GM19397 (cell line): ENCODE measurements around the gene FGF11.
"Not testable (repeated sequence)": the region's sequence is repeated elsewhere in the genome, so short reads cannot be mapped to it uniquely, and the experiment has no call there.

Source experiments
- ATAC-seq: cut with Tn5 transposase; IDR thresholded peaks from one replicate; pipeline ENCODE4 v1.9.1; 2021; ENCODE audit warnings: mild to moderate bottlenecking, moderate library complexity; ENCODE audit not compliant: unreplicated experiment

The FGF11 gene

DNA sequence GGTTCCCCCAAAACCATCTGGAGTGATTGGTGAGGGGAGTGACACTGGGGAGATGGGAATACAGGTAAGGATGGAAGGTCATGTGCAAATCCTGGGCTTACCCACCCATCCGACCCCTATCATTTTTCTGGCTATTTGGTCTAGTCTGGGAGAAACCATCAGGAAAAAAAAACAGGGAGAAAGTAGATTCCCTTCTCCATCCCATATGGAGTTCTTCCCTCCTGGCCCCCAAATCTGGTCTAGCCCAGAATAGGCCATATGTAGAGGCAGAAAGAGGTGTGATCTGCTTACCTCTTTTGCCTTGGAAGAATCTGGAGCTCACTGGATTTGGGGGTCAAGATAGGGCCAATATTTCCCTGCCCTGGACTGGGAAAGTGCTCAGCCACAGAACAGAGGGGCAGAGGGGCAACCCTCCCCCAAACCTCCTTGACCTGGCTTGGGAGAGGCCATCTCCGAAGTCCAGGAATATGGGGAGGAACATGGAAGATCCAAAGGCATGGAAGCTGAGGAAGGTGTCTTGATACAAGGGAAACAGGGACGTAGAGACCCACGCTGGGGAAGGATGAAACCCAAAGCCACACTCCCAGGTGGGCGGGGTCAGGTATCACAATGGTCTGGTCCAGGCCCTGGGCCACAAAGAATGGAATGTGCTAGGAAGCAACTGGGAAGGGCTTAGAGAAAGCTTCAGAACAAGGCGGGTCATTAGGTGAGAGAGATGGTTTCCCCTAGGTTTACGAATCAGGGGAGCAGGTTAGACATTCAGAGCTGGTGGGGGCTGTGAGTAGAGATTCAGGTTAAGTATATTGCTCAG, 21.7 kb downstream of the FGF11 start:
- no peak for ATAC-seq

DNA sequence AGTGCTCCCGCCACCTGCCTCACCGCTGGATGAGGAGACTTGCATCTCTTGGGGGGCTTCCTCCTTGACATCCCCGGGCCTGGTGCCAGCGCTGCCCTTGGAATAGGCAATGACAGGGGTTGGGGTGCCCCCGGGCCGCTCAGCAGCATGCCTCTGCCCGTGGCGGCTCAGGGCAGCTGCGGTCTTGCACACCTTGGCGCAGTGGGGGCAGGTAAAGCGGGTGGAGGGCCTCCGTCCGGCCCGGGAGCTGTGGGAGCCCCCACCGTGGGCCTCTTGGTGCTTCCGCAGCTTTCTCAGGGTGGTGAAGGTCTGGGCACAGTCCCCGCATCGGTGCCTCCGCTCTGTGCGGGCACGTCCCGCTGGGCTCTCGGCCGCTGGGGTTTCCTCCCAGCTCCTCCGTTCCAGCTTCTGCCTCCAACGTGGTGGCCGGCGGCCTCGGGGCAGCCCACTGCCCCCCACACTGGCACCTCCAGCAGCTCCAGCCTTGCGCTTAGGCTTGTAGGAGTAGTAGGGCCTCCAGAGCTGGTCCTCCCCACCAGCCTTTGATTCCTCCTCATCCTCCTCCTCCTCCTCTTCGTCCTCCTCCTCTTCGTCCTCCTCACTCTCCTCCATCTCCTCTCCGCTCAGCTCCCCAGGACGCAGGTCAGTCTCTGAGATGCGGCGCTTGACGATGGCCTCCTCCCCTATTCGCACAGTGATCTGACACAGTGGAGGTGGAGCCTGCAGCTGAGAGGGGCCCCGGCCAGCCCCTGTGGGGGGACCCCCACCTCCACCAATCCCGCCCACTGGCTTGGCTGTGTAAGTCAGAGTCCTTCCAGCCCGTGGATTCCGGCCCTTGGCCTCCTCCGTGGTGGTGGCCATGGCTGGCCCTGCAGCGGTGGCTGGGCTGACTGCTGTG, 23.4 kb downstream of the FGF11 start:
- ATAC-seq, result no peak

DNA sequence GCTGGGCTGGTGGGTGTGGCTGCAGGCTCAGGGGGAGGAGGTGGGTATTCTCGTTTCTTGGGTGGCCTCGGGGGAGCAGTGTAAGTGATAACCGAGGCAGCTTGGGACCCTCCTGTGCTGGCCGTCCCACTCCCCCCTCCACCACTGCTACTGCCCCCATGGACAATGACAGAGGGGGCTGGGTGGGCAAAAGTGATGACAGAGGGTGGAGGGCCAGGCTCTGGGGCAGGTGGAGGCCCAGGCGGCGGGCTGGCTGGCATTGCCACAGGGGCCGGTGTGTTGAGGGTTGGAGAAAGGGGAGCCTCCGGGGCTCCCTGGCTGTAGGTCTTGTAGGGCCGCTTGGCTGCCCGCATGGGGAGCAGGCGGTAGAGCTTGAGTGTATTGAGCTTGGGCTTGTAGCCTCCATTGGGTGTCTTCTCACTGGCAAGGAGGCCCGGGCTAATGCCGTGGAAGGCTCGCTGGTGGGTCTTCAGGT, 24.1 kb downstream of the FGF11 start:
- no peak for ATAC-seq

DNA sequence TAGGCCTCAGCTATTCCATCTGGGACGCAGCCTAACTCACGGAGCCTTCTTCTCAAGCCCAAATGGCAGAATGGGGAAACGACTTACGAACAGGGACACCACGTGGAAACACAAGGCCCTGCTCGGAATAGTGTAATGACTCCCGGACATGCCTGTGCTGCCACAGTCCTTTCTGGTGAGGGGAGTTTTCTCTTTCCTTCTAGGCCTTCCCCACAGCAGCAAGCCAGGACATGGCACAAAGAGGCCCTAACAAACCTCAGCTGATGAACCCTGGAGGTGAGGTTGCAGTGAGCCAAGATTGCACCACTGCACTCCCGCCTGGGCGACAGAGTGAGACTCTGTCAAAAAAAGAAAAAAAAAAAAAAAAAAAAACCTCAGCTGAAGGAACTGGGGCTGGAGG, 24.8 kb downstream of the FGF11 start:
- ATAC-seq, result no peak

DNA sequence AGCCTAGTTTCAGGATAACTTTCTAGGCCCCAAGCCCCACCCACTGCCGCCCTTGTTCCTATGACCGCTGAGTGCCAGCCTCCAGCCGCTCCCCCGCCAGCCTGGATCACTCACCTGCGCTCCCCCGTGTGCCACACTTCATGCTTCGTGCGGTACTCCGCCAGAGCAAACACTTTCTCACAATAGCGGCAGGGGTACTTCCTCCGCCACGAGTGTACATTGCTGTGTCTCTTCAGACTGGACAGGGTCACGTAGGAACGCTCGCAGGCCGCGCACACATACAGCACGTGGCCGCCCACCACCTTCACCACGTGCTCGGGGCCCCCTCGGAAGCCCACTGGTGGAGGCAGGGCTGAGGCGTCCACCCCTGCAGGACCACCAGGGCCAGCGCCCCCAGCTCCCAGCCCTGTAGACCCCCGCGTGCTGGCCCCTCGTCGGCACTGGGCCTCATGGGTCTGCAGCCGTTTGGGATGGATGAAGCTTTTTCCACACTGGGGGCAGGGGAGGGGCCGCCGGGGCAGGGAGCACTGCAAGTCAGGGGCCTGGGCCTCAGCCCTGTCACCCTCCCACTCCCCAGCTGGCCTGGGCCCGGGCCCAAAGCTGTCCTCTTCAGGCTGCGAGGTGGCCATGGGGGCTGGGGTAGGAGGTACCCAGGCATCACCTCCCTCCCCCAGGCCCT, 26.4 kb downstream of the FGF11 start:
- ATAC-seq, result no peak

DNA sequence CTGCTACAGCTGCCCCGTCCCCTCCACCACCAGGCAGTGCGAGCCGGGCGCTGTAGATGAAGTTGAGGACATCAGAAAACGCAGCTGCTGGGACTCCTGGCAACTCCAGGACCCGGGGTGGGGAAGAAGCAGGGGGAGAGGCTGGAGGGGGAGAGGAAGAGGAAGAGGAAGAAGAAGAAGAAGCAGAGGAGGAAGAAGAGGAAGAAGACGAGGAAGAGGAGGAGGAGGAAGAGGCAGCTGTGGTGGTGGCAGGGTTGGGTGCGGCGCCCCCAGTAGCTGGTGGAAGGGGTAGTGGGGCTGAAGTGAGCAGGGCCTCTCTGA, 27.0 kb downstream of the FGF11 start:
- ATAC-seq, result no peak

DNA sequence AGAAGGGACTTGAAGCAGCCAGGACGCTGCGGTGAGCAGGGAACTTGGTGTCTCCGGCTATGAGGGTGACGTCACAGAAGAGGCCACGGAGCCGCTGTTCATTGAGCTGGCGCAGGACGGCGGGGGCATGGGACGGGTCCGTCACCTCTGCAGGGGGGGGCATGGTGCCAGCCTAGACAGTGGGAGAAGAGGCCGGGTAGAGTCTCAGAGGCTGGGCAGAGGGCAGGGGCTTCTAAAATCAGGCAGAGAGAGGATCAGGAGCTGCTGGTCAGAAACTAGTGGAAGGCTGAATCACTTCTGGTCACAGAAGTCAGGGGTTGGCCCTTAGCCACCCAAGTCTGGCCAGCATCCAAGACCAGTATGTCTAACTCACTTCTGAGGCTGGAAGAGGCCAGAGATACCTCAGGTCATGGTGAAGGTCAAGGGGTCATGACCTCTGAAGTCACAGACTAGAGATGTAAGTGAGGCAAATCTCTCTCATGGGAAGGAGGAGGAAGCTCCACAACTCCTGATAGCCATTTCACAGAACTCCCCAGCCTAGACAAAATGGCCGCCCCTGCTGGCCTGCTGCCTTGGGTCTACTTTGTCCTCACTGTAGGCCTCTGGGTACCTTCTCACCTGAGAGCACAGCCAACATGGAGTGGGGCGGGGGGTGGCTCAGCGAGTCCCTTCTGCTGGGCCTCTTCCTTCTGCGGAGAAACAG, 27.5 kb downstream of the FGF11 start:
- ATAC-seq, result no peak

DNA sequence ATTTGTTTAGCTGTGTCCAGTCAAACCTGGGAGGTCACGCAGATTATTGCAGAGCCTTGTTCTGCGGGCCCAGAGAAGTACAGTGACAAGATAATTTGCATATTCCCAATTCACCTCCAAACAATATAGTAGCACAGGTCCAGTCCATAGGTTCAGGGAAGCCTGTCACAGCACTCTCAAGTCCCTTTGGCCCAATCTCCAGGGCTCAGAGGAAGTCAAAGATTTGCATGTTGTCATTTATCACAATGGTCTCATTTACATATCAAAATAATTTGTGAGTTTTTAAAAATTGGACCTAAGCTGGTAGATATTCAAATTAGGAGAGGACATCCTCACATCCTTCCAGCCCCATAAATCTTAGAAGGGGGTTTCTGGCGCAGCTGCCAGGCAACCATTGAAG, 28.2 kb downstream of the FGF11 start:
- ATAC-seq, result no peak

DNA sequence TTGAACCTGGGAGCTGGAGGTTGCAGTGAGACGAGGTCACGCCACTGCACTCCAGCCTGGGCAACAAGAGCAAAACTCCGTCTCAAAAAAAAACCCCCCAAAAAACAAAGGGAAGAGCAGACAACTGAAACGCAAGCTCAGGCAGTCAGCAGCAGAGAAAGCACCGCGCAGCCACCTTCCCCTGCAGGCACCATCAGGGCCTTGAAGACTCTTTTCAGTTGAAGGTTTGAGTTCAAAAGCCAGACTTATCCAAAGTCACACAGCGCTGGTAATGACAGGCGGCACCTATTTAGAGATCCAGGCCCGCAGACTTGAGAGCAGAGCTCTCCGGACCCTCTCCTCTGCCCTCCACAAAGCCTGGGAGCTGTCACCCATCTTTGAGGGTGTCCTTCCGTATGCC, 29.0 kb downstream of the FGF11 start:
- no peak for ATAC-seq

DNA sequence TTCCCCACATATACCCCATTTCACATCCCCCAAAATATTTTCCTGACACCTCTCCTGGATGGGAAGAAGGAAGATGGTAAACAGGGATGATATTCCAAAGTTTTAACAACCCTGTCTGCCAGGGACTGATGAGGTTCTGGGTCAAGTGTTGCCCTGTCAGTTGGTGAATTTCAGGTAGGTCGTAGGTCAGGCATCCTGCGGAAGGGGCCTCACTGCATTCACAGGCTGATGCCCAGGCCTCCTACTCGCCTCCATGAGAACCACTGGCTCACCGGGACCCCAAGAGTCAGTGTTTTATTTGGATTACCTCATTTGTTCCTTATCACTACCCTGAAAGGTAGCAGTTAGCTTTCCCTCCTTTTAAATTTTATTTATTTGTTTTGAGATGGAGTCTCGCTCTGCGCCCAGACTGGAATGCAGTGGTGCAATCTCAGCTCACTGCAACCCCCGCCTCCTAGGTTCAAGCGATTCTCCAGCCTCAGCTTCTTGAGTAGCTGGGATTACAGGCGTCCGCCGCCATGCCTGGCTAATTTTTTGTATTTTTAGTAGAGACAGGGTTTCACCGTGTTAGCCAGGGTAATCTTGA, 29.6 kb downstream of the FGF11 start:
- no peak for ATAC-seq

DNA sequence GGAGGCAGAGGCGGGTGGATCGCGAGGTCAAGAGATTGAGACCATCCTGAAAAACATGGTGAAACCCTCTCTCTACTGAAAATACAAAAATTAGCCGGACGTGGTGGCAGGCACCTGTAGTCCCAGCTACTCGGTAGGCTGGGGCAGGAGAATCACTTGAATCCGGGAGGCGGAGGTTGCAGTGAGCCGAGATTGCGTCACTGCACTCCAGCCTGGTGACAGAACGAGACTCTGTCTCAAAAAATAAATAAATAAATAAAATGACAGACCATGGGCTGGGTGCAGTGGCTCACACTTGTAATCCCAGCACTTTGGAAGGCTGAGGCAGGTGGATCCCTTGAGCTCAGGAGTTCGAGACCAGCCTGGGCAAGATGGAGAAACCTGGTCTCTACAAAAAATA, 30.5 kb downstream of the FGF11 start:
- not testable (repeated sequence) for ATAC-seq

DNA sequence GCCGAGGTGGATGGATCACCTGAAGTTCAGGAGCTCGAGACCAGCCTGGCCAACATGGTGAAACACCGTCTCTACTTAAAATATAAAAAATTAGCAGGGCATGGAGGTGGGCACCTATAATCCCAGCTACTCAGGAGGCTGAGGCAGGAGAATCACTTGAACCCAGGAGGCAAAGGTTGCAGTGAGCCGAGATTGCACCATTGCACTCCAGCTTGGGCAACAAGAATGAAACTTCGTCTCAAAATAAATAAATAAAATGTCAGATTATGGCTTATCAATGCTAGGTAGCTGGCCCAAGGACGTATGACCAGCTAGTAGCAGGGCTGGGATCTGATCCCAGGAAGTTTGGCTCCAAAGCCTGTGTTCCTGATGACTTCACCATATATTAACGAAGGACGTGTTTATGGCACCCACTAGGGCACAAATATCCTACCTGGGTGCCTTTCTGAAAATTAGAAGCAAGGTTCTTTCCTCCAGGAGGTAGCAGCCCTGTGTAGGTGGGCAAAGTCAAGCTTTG, 31.2 kb downstream of the FGF11 start:
- ATAC-seq, result not testable (repeated sequence)

DNA sequence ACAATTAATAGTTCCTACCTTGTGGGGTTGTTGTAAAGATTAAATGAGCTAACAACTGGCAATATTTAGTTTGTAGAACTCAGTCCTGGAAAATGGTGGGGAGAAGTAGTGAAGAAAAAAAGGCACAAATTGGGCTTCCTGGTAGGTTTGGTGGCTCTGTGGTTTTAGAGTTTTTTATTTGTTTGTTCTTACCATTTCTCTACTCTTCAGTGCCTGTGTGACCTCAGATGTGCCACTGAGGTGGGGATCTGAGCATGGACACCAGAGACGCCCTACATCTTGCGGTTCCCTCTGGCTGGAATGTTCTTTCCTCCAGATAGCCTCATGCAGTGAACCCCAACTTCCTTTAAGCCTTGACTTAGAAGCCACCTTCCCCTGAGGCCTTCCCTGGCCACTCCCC, 32.4 kb downstream of the FGF11 start:
- no peak for ATAC-seq

DNA sequence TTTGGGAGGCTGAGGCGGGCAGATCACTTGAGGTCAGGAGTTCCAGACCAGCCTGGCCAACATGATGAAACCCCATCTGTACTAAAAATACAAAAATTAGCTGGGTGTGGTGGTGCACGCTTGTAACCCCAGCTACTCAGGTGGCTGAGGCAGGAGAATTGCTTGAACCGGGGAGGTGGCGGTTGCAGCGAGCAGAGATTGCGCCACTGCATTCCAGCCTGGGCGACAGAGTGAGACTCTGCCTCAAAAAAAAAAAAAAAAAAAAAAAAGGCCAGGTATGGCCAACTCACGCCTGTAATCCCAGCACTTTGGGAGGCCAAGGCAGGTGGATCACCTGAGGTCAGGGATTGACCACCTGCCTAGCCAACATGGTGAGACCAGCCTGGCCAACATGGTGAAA, 35.5 kb downstream of the FGF11 start:
- not testable (repeated sequence) for ATAC-seq

DNA sequence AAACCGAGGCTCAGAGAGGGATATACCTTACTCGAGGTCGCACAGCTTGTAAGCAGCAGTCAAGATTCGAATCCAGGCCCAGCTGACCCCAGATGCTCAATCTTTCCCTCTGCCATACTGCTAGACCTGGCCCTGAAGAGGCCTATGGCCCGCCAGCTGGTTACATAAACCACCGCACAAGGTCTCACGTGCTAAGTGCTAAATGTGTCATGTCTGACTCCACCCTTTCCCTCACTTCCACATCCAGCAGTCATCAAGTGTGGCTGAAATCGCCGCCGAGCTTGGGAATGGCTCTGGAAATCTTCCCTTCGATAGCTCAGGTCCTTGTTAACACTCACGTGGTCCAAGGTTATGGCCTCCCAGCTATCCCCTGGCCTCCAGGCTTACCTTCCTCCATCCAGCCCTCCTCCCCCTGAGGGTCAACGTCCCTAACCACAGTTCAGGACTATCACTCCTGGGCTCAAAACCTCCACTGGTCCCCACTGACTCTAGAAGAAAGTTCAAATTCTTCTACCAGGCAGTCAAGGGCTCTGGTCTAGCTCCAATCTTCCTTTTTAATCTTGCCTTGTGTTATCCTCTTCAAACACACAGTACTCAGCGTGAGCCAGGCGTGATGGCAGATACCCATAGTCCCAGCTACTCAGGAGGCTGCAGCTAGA, 36.6 kb downstream of the FGF11 start:
- no peak for ATAC-seq

DNA sequence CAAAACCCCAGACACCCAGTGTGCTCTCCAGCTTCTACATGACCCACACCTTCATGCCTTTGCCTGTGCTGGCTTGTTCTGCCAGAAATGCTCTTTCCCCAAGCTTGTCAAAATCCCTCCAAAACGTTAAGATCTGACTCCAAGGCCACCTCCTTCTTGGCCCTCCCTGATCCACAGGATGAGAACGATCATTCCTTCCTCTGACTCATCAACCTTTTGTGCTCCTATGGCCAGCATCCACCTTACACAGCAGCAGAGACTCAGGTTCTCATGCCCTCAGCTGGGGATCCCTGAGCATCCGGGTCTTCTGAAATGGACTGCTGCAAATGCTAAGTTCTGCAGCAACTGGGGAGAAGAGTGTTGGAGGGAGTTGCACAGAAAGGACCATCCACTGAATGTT, 37.2 kb downstream of the FGF11 start:
- no peak for ATAC-seq

DNA sequence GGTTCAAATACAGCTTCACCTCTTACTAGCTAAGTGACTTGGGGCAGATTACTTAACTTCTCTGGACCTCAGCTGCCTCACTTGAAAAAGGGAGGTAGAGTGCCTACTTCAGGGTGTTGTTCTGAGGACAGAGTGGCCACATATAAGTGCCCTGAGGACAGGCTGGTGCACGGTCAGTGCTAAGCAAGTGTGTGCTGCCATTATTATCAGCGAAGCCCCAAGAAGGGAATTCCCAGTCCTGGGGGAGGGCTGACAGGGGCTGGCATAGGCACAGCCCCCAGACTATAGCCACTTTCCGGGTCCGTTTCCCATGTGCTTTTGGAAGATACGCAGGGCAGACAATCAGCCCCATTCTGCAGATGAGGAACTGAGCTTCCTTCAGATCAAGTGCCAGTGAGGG, 37.6 kb downstream of the FGF11 start:
- ATAC-seq, result no peak

DNA sequence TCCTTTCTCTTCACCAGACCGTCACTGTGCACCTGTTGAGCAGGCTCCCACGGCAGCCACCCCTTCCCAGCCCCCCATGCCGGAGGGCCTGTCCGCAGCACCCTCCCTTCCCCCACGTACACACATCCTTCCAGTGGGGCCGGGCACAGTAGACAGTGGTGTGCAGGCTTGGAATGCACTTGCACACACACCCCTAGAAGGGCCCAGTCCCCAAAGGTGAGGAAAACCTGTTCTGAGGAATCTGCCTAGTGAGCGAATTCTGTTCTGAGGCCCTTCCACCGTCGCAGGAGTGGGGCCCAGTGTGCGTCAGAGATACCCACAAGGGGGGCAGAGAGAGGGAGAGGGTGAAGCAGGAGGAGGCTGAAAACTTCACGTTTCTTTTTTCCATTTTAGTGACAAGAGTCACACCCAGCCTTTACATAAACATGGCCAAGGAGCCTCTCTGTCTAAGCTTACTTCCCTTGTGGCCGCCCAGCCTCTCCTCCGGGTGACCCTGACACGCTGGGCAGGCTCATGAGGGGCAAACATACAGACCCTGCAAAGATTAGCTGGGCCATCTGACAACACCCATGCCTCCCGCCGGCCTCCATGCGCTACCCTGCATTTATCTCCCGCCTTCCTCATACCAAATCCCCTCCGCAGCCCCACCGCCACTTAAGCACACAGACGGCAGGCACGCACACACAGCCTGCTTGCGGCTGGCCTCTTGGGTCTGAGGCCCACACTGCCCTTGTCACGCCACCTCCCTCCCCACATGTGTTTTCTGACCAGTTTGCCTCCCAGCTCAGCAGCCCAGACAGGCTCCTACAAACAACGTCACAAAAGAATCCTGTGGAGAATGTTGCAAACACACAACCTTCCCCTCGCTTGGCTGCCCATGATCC, 38.3 kb downstream of the FGF11 start:
- no peak for ATAC-seq
